Stomach (tissue), 4 donors: Measurements from ENCODE around the gene NEK10.

Experiments used
- POLR2A ChIP-seq, 4 donors: fragments of 450-650 bp; IDR thresholded peaks; one replicate each; pipeline ENCODE4 v1.6.1; 2016; ENCODE audit warnings: antibody characterized with exemption in 4 of 4, control low read depth in 2 of 4, mild to moderate bottlenecking in 1 of 4, moderate library complexity in 1 of 4
- POLR2AphosphoS5 ChIP-seq, 3 donors: sonication (generic); formaldehyde crosslinking; IDR thresholded peaks; one replicate each; pipeline ENCODE4 v1.6.1; 2016; ENCODE audit warnings: antibody characterized with exemption in 3 of 3

GRCh38 chr3:27344192-27344591 is 25.0 kb downstream of the NEK10 start:
- no peak for TF ChIP-seq POLR2AphosphoS5 (IDR thresholded peaks at IDR 0.05)
- TF ChIP-seq POLR2A (IDR thresholded peaks at IDR 0.05), result no peak
